Activated CD8-positive, alpha-beta memory T cell treated with anti-CD3 and anti-CD28 coated beads, Interleukin-2, amount 50 U/mL, for 24 hours (primary cell): ENCODE results near the gene PIK3AP1.
"Not testable (repeated sequence)": the region's sequence is repeated elsewhere in the genome, so short reads cannot be mapped to it uniquely, and the experiment has no call there.

Source experiments
- DNase-seq: peaks from one replicate; pipeline ENCODE4 v3.0.0-alpha.2; 2020; ENCODE audit errors: extremely low read depth

The PIK3AP1 gene

GRCh38 chr10:96697438-96697837 is 22.9 kb downstream of the PIK3AP1 start:
- no peak for DNase-seq

- no peak for DNase-seq
Observed at GRCh38 chr10:96696845-96697425, 23.4 kb downstream of the PIK3AP1 start.

- DNase-seq, result no peak
Observed at GRCh38 chr10:96695975-96696634, 24.2 kb downstream of the PIK3AP1 start.

GRCh38 chr10:96695366-96695765 is 24.9 kb downstream of the PIK3AP1 start:
- no peak for DNase-seq

GRCh38 chr10:96693431-96693830 is 26.9 kb downstream of the PIK3AP1 start:
- DNase-seq, result no peak

GRCh38 chr10:96692427-96692826 is 27.9 kb downstream of the PIK3AP1 start:
- DNase-seq, result no peak

GRCh38 chr10:96691761-96692160 is 28.6 kb downstream of the PIK3AP1 start:
- DNase-seq, result no peak

GRCh38 chr10:96690755-96691730 is 29.3 kb downstream of the PIK3AP1 start:
- no peak for DNase-seq

GRCh38 chr10:96688789-96689188 is 31.5 kb downstream of the PIK3AP1 start:
- no peak for DNase-seq

GRCh38 chr10:96687317-96688012 is 32.8 kb downstream of the PIK3AP1 start:
- no peak for DNase-seq

GRCh38 chr10:96686514-96686913 is 33.8 kb downstream of the PIK3AP1 start:
- DNase-seq, result no peak

- no peak for DNase-seq
Observed at GRCh38 chr10:96685306-96685705, 35.0 kb downstream of the PIK3AP1 start.

GRCh38 chr10:96684826-96685225 is 35.5 kb downstream of the PIK3AP1 start:
- DNase-seq, result no peak

- DNase-seq, result no peak
Observed at GRCh38 chr10:96683710-96684109, 36.6 kb downstream of the PIK3AP1 start.

- DNase-seq, result no peak
Observed at GRCh38 chr10:96683065-96683464, 37.2 kb downstream of the PIK3AP1 start.

- no peak for DNase-seq
Observed at GRCh38 chr10:96681524-96681923, 38.8 kb downstream of the PIK3AP1 start.

- not testable (repeated sequence) for DNase-seq
Observed at GRCh38 chr10:96680463-96680862, 39.9 kb downstream of the PIK3AP1 start.

GRCh38 chr10:96678725-96679124 is 41.6 kb downstream of the PIK3AP1 start:
- no peak for DNase-seq

GRCh38 chr10:96676272-96677112 is 43.8 kb downstream of the PIK3AP1 start:
- DNase-seq, result no peak

GRCh38 chr10:96675846-96676245 is 44.5 kb downstream of the PIK3AP1 start:
- DNase-seq, result no peak
